Suppressor macrophage treated with lipopolysaccharide for 4 hours (primary cell): ENCODE measurements around the gene SLC44A1.

ENCODE experiments used
- DNase-seq: peaks from one replicate; pipeline ENCODE4 v3.0.0-alpha.2; 2020

The SLC44A1 gene

GRCh38 chr9:105403552-105404248 lies 159.2 kb downstream of the SLC44A1 start:
- no peak for DNase-seq

DNA sequence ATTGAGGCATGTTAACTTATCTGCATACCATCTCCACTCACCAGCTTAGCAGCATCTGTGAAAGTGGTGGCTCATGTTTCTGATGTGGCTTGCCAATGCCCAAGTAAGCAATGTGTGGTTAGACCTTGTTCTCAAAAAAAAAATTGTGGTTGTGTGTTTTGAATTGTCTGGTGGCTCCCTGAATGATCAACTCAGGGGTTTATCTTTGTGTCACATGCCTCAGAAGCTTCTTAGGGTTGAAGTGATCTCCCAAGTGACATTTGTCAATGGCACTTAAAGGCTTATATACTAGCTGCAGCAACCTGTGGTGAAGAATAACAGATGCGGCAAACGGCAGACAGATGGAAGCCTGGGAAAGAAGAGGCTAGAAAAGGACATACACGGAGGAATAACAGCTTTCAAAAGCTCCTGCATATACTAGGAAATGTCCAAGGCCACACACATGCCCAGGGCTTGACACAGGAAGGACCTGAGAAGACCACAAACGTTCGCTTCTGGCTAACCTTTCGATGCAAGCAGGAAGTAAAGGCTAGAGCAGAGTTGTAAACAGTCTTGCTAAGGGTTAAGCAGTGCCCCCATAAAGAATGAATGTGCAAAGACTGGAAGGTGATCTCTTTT lies 161.2 kb downstream of the SLC44A1 start:
- DNase-seq: no peak

DNA sequence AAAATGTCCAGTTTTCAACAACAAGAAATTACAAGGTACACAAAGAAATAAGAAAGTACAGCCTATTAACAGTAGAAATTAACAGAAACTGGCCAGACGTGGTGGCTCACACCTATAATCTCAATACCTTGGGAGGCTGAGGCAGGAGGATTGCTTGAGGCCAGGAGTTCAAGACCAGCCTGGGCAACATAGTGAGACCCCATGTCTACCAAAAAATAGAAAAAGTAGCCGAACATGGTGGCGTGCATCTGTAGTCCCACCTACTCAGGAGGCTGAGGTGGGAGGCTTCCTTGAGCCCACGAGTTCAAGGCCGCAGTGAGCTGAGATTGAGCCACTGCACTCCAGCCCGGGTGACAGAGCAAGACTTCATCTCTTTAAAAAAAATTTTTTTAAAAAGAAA lies 161.9 kb downstream of the SLC44A1 start:
- no peak for DNase-seq

DNA sequence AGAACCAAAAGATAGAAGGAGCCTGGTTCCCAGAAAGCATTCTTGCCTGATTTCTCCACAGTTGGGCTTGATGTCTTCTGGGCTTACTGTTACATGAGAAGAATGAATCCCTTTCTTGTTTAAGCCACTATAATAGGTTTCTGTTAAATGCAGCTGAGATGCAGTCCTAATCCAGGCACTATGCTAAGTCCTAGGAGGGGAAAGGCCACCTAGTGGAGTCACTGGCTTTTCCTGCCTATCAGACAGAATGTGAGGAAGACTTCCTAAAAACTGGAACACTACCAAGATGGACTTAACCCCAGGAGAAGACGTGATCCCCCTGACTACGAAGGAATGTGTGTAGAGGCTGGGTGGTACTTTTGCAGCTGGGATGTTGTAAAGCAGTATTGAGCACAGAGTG lies 169.1 kb downstream of the SLC44A1 start:
- peak; percentile 18 for DNase-seq

GRCh38 chr9:105414947-105415661 lies 170.7 kb downstream of the SLC44A1 start:
- DNase-seq: peak; percentile 65

GRCh38 chr9:105415662-105415980 lies 171.2 kb downstream of the SLC44A1 start:
- DNase-seq: no peak

- peak; percentile 17 for DNase-seq
These were observed 172.4 kb downstream of the SLC44A1 start for GRCh38 chr9:105416840-105417239.

DNA sequence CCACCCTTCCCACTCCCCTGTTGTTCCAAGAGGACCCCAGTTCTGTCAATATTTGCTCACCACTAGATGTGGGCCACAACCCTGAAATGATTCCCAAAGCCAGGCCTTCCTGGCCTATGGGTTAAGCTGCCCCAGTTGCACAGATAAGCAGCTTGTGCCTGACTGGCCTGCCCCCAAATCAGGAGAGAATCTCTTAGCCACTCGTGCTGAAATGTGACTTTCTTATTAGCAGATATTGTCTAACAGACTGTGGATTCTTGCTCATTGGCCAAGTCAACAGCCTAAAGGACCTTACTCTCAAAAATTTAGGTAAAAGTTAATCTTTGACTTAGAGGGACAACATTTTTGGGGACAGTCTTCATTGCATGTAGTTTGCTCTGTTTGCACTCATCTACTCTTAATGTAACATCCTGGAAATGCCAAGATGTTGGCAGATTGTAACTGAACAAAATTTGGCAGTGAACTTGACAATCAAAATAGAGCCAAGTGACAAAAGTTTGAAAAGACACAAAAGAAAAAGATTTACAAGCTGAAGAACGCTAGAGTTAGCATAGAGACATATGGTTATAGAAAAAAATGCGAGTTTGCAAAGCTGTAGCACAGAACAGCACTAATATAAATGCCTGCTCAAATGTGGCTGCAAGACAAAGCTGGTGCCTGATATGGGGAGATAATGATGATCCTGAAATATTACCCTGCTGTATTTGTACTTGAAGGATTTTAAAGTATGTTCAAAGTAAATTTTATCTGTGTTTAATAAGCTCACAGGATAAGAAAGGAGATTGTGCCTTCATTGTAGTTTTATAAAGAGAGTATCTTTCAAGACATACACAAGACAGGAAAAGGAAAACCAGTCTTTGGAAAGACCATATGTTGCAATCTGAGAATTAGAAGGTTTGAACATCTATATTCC lies 174.4 kb downstream of the SLC44A1 start:
- DNase-seq: no peak

GRCh38 chr9:105419816-105420597 lies 175.6 kb downstream of the SLC44A1 start:
- no peak for DNase-seq

GRCh38 chr9:105421154-105421553 lies 176.7 kb downstream of the SLC44A1 start:
- peak; percentile 75 for DNase-seq

DNA sequence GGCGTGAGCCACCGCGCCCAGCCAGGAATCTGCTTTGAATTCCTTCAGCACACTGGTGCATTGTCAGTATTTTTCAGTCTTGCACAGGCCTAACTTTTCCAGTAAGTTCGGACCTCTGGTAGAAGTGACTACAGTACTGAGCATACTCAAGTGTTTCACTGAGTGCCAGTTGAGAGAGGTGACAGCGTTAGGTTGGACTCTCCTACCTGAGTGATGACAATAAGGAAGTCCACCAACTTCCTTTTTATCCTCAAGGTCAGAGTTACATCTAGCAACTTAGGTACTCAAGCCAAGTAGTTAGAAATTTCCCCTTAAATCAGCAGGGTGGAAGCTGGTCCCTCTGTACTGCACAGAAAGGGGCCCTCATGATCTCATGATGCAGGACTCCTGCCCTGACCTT lies 177.4 kb downstream of the SLC44A1 start:
- DNase-seq: no peak

- DNase-seq: peak; percentile 62
These were observed 181.5 kb downstream of the SLC44A1 start for GRCh38 chr9:105425816-105426433.

DNA sequence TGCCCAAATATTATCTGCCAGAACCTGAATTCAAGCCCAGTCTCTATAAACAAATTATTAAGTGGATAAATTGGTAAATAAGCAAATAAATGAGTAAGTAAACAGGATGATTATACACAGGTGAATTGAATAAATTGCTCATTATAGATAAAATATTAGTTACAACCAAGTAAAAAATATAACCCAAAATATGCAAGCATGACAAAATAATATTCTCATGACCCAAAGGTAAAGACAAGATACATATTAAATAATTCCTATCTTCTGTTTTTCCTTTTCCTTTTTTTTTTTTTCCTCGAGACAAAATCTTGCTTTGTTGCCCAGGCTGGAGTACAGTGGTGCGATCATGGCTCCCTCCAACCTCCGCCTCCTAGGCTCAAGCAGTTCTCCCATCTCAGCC lies 182.2 kb downstream of the SLC44A1 start:
- no peak for DNase-seq

- no peak for DNase-seq
These were observed 187.2 kb downstream of the SLC44A1 start for GRCh38 chr9:105431424-105432246.

GRCh38 chr9:105432247-105432842 lies 187.9 kb downstream of the SLC44A1 start:
- no peak for DNase-seq

- DNase-seq: no peak
These were observed 191.0 kb downstream of the SLC44A1 start for GRCh38 chr9:105435453-105435852.

DNA sequence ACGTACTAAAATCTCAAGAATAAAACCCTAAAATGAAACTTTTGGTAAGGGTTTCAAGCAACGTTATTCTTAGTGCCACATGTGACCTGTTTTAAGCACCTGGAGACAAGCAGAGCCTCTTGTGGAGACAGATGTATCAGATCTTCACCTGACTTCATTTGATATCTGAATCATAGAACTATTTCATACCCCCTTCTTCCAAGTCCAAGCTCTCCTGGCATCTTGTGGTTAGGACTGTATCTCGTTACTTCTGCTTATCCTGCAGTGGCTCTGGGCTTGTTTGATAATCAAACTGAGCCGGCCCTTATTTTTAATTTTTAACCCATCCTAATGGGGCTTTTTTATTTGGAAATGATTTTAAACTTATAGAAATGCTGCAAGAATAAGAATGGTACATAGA lies 192.3 kb downstream of the SLC44A1 start:
- DNase-seq: no peak

- DNase-seq: no peak
These were observed 193.3 kb downstream of the SLC44A1 start for GRCh38 chr9:105437704-105438103.

- no peak for DNase-seq
These were observed 193.8 kb downstream of the SLC44A1 start for GRCh38 chr9:105438141-105438806.

- peak; percentile 21 for DNase-seq
These were observed 195.0 kb downstream of the SLC44A1 start for GRCh38 chr9:105439428-105439827.
